Mesenchymal stem cell (in vitro differentiated cells and primary cell): Measurements from ENCODE around the gene SYPL2.

ENCODE experiments used
- DNase-seq: peaks from one replicate; pipeline ENCODE4 v3.0.0-alpha.2; 2013
- H2AFZ ChIP-seq: one replicate; pipeline ENCODE4 v1.6.1; 2013; ENCODE audit warnings: low read depth, mild to moderate bottlenecking, control low read depth, inconsistent platforms, low read length, moderate library complexity
- H2AK5ac ChIP-seq: 2 replicates; pipeline ENCODE4 v1.6.1; 2013; ENCODE audit warnings: low read length, moderate library complexity, mild to moderate bottlenecking, inconsistent platforms; ENCODE audit not compliant: severe bottlenecking
- H2BK120ac ChIP-seq: one replicate; pipeline ENCODE4 v1.6.1; 2013; ENCODE audit warnings: low read depth, mild to moderate bottlenecking, inconsistent platforms, low read length, moderate library complexity
- H2BK12ac ChIP-seq, 2 experiments: one replicate each; pipeline ENCODE4 v1.6.1; 2013; ENCODE audit warnings: inconsistent platforms in 2 of 2, low read length in 2 of 2, mild to moderate bottlenecking in 2 of 2, moderate library complexity in 2 of 2, control low read depth in 1 of 2
- H2BK15ac ChIP-seq: one replicate; pipeline ENCODE4 v1.6.1; 2013; ENCODE audit warnings: mild to moderate bottlenecking, low read depth, inconsistent platforms; ENCODE audit not compliant: poor library complexity, severe bottlenecking
- H2BK5ac ChIP-seq: 2 replicates; pipeline ENCODE4 v1.6.1; 2013; ENCODE audit warnings: low read depth, mild to moderate bottlenecking, low read length, control low read depth, inconsistent platforms; ENCODE audit not compliant: poor library complexity, severe bottlenecking
- H3K14ac ChIP-seq, 2 experiments: one replicate each; pipeline ENCODE4 v1.6.1; 2013; ENCODE audit warnings: inconsistent platforms in 2 of 2, low read length in 2 of 2, control low read depth in 1 of 2, mild to moderate bottlenecking in 1 of 2, moderate library complexity in 1 of 2
- H3K18ac ChIP-seq, 2 experiments: one replicate each; pipeline ENCODE4 v1.6.1; 2013; ENCODE audit warnings: inconsistent platforms in 2 of 2, low read length in 2 of 2, control low read depth in 1 of 2, low read depth in 1 of 2, mild to moderate bottlenecking in 1 of 2
- H3K23ac ChIP-seq, 2 experiments: one replicate each; pipeline ENCODE4 v1.6.1; 2013; ENCODE audit warnings: inconsistent platforms in 2 of 2, low read length in 2 of 2, mild to moderate bottlenecking in 2 of 2, moderate library complexity in 2 of 2, control low read depth in 1 of 2
- H3K27ac ChIP-seq: 2 replicates; pipeline ENCODE4 v1.5.1; 2013; ENCODE audit warnings: mild to moderate bottlenecking, moderate library complexity, low read length, control low read depth, inconsistent platforms; ENCODE audit not compliant: poor library complexity, severe bottlenecking
- H3K27me3 ChIP-seq, 2 experiments: 2 replicates each; pipeline versions ENCODE4 v1.6.1 to v1.7.0; 2013; ENCODE audit warnings: low read length in 2 of 2, mild to moderate bottlenecking in 2 of 2, moderate library complexity in 2 of 2, control low read depth in 1 of 2, inconsistent platforms in 1 of 2; ENCODE audit not compliant: control insufficient read depth in 1 of 2, insufficient read depth in 1 of 2
- H3K36me3 ChIP-seq, 2 experiments: 2 replicates each; pipeline versions ENCODE4 v1.6.1 to v1.7.0; 2013; ENCODE audit warnings: low read length in 2 of 2, control low read depth in 1 of 2, inconsistent platforms in 1 of 2, low read depth in 1 of 2, mild to moderate bottlenecking in 1 of 2; ENCODE audit not compliant: insufficient read depth in 2 of 2, control insufficient read depth in 1 of 2
- H3K4ac ChIP-seq, 2 experiments: one replicate each; pipeline ENCODE4 v1.6.1; 2013; ENCODE audit warnings: inconsistent platforms in 2 of 2, low read length in 2 of 2, mild to moderate bottlenecking in 2 of 2, moderate library complexity in 2 of 2, control low read depth in 1 of 2, low read depth in 1 of 2
- H3K4me1 ChIP-seq: 2 replicates; pipeline ENCODE4 v1.6.1; 2013; ENCODE audit warnings: low read depth, low read length, control low read depth; ENCODE audit not compliant: control insufficient read depth, insufficient read depth
- H3K4me2 ChIP-seq: 2 replicates; pipeline ENCODE4 v1.6.1; 2013; ENCODE audit warnings: low read length, mild to moderate bottlenecking, inconsistent platforms; ENCODE audit not compliant: poor library complexity, severe bottlenecking
- H3K4me3 ChIP-seq, 2 experiments: 2 replicates each; pipeline versions ENCODE4 v1.5.1 to v1.7.0; 2013; ENCODE audit warnings: low read length in 2 of 2, mild to moderate bottlenecking in 2 of 2, control low read depth in 1 of 2, low read depth in 1 of 2; ENCODE audit not compliant: insufficient read depth in 1 of 2
- H3K79me1 ChIP-seq: replicated peaks from 2 replicates; pipeline ENCODE4 v1.6.1; 2013; ENCODE audit warnings: mild to moderate bottlenecking, control low read depth, low read length, inconsistent platforms; ENCODE audit not compliant: poor library complexity, severe bottlenecking
- H3K9ac ChIP-seq: 2 replicates; pipeline ENCODE4 v1.7.0; 2013; ENCODE audit warnings: mild to moderate bottlenecking, low read length, moderate library complexity
- H3K9me3 ChIP-seq: 2 replicates; pipeline ENCODE4 v1.7.0; 2013; ENCODE audit warnings: mild to moderate bottlenecking, low read length; ENCODE audit not compliant: control insufficient read depth
- H4K8ac ChIP-seq: one replicate; pipeline ENCODE4 v1.6.1; 2013; ENCODE audit warnings: inconsistent platforms, mild to moderate bottlenecking, low read length, moderate library complexity
- H4K91ac ChIP-seq: one replicate; pipeline ENCODE4 v1.6.1; 2013; ENCODE audit warnings: mild to moderate bottlenecking, low read length, inconsistent platforms
- WGBS: methylation state at CpG from one replicate; pipeline ENCODE4 v1.1.7; 2013; ENCODE audit warnings: mixed read lengths; 5-methylcytosine and 5-hydroxymethylcytosine counted together

Gene SYPL2

GRCh38 chr1:109492779-109493178 lies 26.4 kb downstream of the SYPL2 start:
- peaks cover 13% of the 10 kb centered on the region for H3K4me1 ChIP-seq
- no peak overlapping the region for H2AFZ ChIP-seq
- no peak overlapping the region for H3K4me2 ChIP-seq
- no peak overlapping the region for H2BK120ac ChIP-seq
- H4K8ac ChIP-seq, result peak overlapping the region; percentile 28
- no peak overlapping the region for H2BK12ac ChIP-seq
- H3K9ac ChIP-seq, result peak overlapping the region; percentile 88
- peaks cover 26% of the 10 kb centered on the region for H3K79me1 ChIP-seq
- H3K14ac ChIP-seq, result no peak overlapping the region
- no peaks in the 10 kb centered on the region for H3K27me3 ChIP-seq
- 57% methylated on average over 4 of the region's 4 CpGs for WGBS
- H3K4ac ChIP-seq, result no peak overlapping the region
- H3K27ac ChIP-seq, result no peak overlapping the region
- peaks cover 62 to 63% of the 10 kb centered on the region in 2 experiments for H3K36me3 ChIP-seq
- H2AK5ac ChIP-seq, result no peak overlapping the region
- no peak overlapping the region for H3K18ac ChIP-seq
- no peaks in the 10 kb centered on the region for H3K9me3 ChIP-seq
- no peak overlapping the region for H3K23ac ChIP-seq
- no peak overlapping the region for H2BK5ac ChIP-seq
- DNase-seq, result no peak
- no peak overlapping the region for H3K4me3 ChIP-seq
- no peak overlapping the region for H2BK15ac ChIP-seq
- H4K91ac ChIP-seq, result no peak overlapping the region

- Histone ChIP-seq H3K4me2 (no peak overlapping the region), H2BK120ac (no peak overlapping the region), H3K27ac (no peak overlapping the region), H4K91ac (no peak overlapping the region), H2BK15ac (no peak overlapping the region), H2BK12ac (no peak overlapping the region), H3K18ac (no peak overlapping the region), H3K27me3 (no peaks in the 10 kb centered on the region), H3K4me3 (peak overlapping the region in 1 of 2 experiments; percentile 97), H3K4me1 (peaks cover 13% of the 10 kb centered on the region), H3K79me1 (peaks cover 28% of the 10 kb centered on the region), H3K14ac (no peak overlapping the region), H4K8ac (peak overlapping the region; percentile 74), H3K4ac (peak overlapping the region in 1 of 2 experiments; percentile 43), H2AK5ac (no peak overlapping the region), H2BK5ac (no peak overlapping the region), H3K9me3 (no peaks in the 10 kb centered on the region), H2AFZ (no peak overlapping the region), H3K23ac (no peak overlapping the region), H3K9ac (peak overlapping the region; percentile 88), H3K36me3 (peaks cover 62 to 63% of the 10 kb centered on the region in 2 experiments)
- 82% methylated on average over 4 of the region's 4 CpGs for WGBS
- no peak for DNase-seq
Observed at GRCh38 chr1:109493227-109493626, 26.9 kb downstream of the SYPL2 start.

GRCh38 chr1:109493805-109494539 lies 27.6 kb downstream of the SYPL2 start, which contains the start of gene CYB561D1:
TSS of gene CYB561D1 (plus strand) at chr1:109494094. CDS start at chr1:109494140, 46 bp downstream.
- under 1% methylated on average over 44 of the region's 44 CpGs for WGBS
- H2AK5ac ChIP-seq, result peak within 1 kb of the TSS; percentile 26

GRCh38 chr1:109495738-109496137 lies 29.4 kb downstream of the SYPL2 start:
- H3K9ac ChIP-seq, result peak overlapping the region; percentile 88
- WGBS, result 94% methylated on average over 7 of the region's 7 CpGs
- peaks cover 27% of the 10 kb centered on the region for H3K4me1 ChIP-seq
- no peak overlapping the region for H2BK12ac ChIP-seq
- H3K9me3 ChIP-seq, result no peaks in the 10 kb centered on the region
- no peak overlapping the region for H3K14ac ChIP-seq
- H4K8ac ChIP-seq, result no peak overlapping the region
- H3K18ac ChIP-seq, result no peak overlapping the region
- H3K79me1 ChIP-seq, result peaks cover 32% of the 10 kb centered on the region
- no peaks in the 10 kb centered on the region for H3K27me3 ChIP-seq
- H2BK120ac ChIP-seq, result no peak overlapping the region
- H3K4me2 ChIP-seq, result no peak overlapping the region
- H2BK5ac ChIP-seq, result no peak overlapping the region
- H2AFZ ChIP-seq, result no peak overlapping the region
- H3K36me3 ChIP-seq, result peaks cover 40 to 50% of the 10 kb centered on the region in 2 experiments
- no peak overlapping the region for H3K4me3 ChIP-seq
- H2BK15ac ChIP-seq, result no peak overlapping the region
- no peak overlapping the region for H3K4ac ChIP-seq
- no peak overlapping the region for H3K27ac ChIP-seq
- H2AK5ac ChIP-seq, result no peak overlapping the region
- no peak overlapping the region for H3K23ac ChIP-seq
- H4K91ac ChIP-seq, result no peak overlapping the region
- DNase-seq, result no peak

More at GRCh38 chr1:109493805-109494539, 27.6 kb downstream of the SYPL2 start, which contains the start of gene CYB561D1:
- H3K23ac ChIP-seq, result peak within 1 kb of the TSS in 1 of 2 experiments; percentile 76
- H3K4ac ChIP-seq, result peak within 1 kb of the TSS in 1 of 2 experiments; percentile 89
- peak within 1 kb of the TSS; percentile 92 for H2BK15ac ChIP-seq
- peak within 1 kb of the TSS; percentile 79 to 96 for H3K18ac ChIP-seq
- no peak within 1 kb of the TSS for H2BK12ac ChIP-seq
- H3K4me3 ChIP-seq, result peak within 1 kb of the TSS; percentile 94 to 97
- peaks cover 55 to 58% of the 10 kb centered on the region in 2 experiments for H3K36me3 ChIP-seq
- peak; percentile 86 for DNase-seq
- H4K91ac ChIP-seq, result peak within 1 kb of the TSS; percentile 70
- H4K8ac ChIP-seq, result peak within 1 kb of the TSS; percentile 95
- peak within 1 kb of the TSS; percentile 83 for H3K27ac ChIP-seq
- H2AFZ ChIP-seq, result peak within 1 kb of the TSS; percentile 96
- no peak within 1 kb of the TSS for H2BK5ac ChIP-seq
- peak within 1 kb of the TSS; percentile 88 for H3K9ac ChIP-seq
- H2BK120ac ChIP-seq, result no peak within 1 kb of the TSS
- H3K79me1 ChIP-seq, result peaks cover 30% of the 10 kb centered on the region
- peak within 1 kb of the TSS in 1 of 2 experiments; percentile 97 for H3K14ac ChIP-seq
- no peaks in the 10 kb centered on the region for H3K9me3 ChIP-seq
- peaks cover 16% of the 10 kb centered on the region for H3K4me1 ChIP-seq
- H3K4me2 ChIP-seq, result peak within 1 kb of the TSS; percentile 71
- H3K27me3 ChIP-seq, result no peaks in the 10 kb centered on the region
